GM23248 (cell line): ENCODE measurements around the gene ITGB2. TPM values are rescaled to one million over a fixed set of nuclear protein-coding genes. Genes with fewer than 3 reads are reported as not detected.
A peak's percentile ranks its signal among the peaks of the same experiment; 100 is the strongest.

Experiments used
- DNase-seq: peaks from one replicate; pipeline ENCODE4 v3.0.0-alpha.2; 2015
- H2AFZ ChIP-seq: fragments of 200-600 bp; sonication (generic); 2 replicates; pipeline ENCODE4 v1.6.1; 2016; ENCODE audit warnings: antibody characterized with exemption
- H3F3A ChIP-seq: fragments of 200-600 bp; sonication (generic); 2 replicates; pipeline ENCODE4 v1.6.1; 2016; ENCODE audit warnings: mild to moderate bottlenecking, antibody characterized with exemption, mixed run types; ENCODE audit not compliant: insufficient read depth
- H3K27ac ChIP-seq: fragments of 200-600 bp; sonication (generic); 2 replicates; pipeline ENCODE4 v1.5.1; 2016; ENCODE audit warnings: mild to moderate bottlenecking
- H3K27me3 ChIP-seq: fragments of 200-600 bp; sonication (generic); replicated peaks from 2 replicates; pipeline ENCODE4 v1.6.1; 2016; ENCODE audit warnings: mild to moderate bottlenecking; ENCODE audit not compliant: insufficient read depth
- H3K36me3 ChIP-seq: fragments of 200-600 bp; sonication (generic); 2 replicates; pipeline ENCODE4 v1.6.1; 2016; ENCODE audit warnings: low read depth, mild to moderate bottlenecking
- H3K4me1 ChIP-seq: fragments of 200-600 bp; sonication (generic); 2 replicates; pipeline ENCODE4 v1.6.1; 2016; ENCODE audit warnings: mild to moderate bottlenecking; ENCODE audit not compliant: insufficient read depth
- H3K4me2 ChIP-seq: fragments of 200-600 bp; sonication (generic); one replicate; pipeline ENCODE4 v1.6.1; 2016; ENCODE audit warnings: mild to moderate bottlenecking; ENCODE audit not compliant: unreplicated experiment
- H3K4me3 ChIP-seq: fragments of 200-600 bp; sonication (generic); 2 replicates; pipeline ENCODE4 v1.5.1; 2016; ENCODE audit warnings: mild to moderate bottlenecking
- H3K79me2 ChIP-seq: fragments of 200-600 bp; sonication (generic); 2 replicates; pipeline ENCODE4 v1.6.1; 2016; ENCODE audit warnings: mild to moderate bottlenecking; ENCODE audit not compliant: insufficient read depth
- H3K9ac ChIP-seq: fragments of 200-600 bp; sonication (generic); 2 replicates; pipeline ENCODE4 v1.6.1; 2016; ENCODE audit warnings: mild to moderate bottlenecking
- H3K9me2 ChIP-seq: fragments of 200-600 bp; sonication (generic); 2 replicates; pipeline ENCODE4 v1.6.1; 2016; ENCODE audit warnings: mixed run types, mild to moderate bottlenecking, moderate library complexity; ENCODE audit not compliant: insufficient read depth
- H3K9me3 ChIP-seq: fragments of 200-600 bp; sonication (generic); one replicate; pipeline ENCODE4 v1.6.1; 2017; ENCODE audit warnings: low read depth
- H4K20me1 ChIP-seq: fragments of 200-600 bp; sonication (generic); 2 replicates; pipeline ENCODE4 v1.6.0; 2016; ENCODE audit not compliant: insufficient read depth
- EZH2 ChIP-seq: fragments of 200-600 bp; sonication (generic); IDR thresholded peaks from 2 replicates; pipeline ENCODE4 v1.6.1; 2018; ENCODE audit warnings: antibody characterized with exemption, mild to moderate bottlenecking; ENCODE audit not compliant: insufficient read depth, poor library complexity, severe bottlenecking
- EZH2phosphoT487 ChIP-seq: fragments of 200-600 bp; sonication (generic); IDR thresholded peaks from 2 replicates; pipeline ENCODE4 v1.6.1; 2018; ENCODE audit warnings: antibody characterized with exemption, moderate library complexity, mild to moderate bottlenecking, low read depth; ENCODE audit not compliant: insufficient read depth
- WGBS, 2 experiments: methylation state at CpG; one replicate each; pipeline ENCODE4 v1.1.6; 2015 to 2017; ENCODE audit warnings: low lambda C conversion rate in 2 of 2, low coverage in 1 of 2; ENCODE audit errors: missing lambda C conversion rate in 2 of 2; 5-methylcytosine and 5-hydroxymethylcytosine counted together
- in situ Hi-C: fragments of 300-500 bp; cut with MboI; formaldehyde crosslinking; loops from 2 replicates; pipeline ENCODE4 v1.15.0; 2020
- polyA plus RNA-seq: library from polyadenylated mRNA; unstranded; fragments of >200 nt; fragmentation: Nextera tagmentation; extraction: Ambion mirVana; gene quantifications from 2 replicates; pipeline ENCODE4 v1.2.1, GENCODE V29; 2016
- total RNA-seq: library from RNA; depleted of rRNA; stranded (reverse); fragments of >200 nt; shearing (Covaris generic); gene quantifications from 2 replicates; pipeline ENCODE4 v1.2.3, GENCODE V29; 2014; rRNA removed

Gene ITGB2
- total and polyA plus RNA-seq, 2 experiments from 2014 or later = 1.3 to 2.2 TPM

DNA sequence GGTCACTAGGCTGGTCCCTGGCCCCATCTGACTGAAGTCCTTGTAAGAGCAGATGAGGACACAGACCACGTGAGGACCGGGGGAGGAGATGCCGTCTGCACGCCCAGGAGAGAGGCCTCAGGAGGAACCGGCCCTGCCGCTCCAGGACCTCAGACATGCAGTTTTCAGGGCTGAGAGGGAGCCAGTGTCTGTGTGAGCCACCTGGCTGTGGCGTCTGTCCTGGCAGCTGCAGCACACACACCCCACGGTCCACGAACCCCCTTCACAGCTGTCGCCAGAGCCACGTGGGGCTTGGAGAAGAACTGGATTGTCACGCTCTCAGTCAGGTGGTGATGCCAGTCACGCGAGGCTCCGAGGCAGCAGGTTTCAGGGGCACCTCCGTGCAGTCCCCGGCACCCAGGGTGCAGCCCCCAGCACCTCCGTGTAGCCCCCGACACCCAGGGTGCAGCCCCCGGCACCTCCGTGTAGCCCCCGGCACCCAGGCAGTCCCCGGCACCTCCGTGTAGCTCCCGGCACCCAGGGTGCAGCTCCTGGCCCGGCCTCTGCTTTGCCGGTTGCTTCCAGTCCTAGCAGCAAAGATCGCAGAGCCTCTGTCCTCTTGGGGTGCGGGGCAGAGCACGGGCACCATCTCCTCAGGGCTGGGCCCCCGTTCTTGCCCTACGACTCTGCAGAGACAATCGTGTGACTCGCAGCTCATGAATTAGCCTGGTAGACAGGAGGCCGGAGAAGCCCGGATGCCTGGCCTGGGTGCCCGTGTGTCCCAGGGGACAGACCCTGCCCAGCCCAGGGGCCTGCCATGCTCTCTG lies 83.8 kb downstream of the ITGB2 start:
- Histone ChIP-seq H3K79me2 (no peaks in the 10 kb centered on the region), H4K20me1 (no peaks in the 10 kb centered on the region), H3K9me3 (no peaks in the 10 kb centered on the region), H3K4me2 (peak overlapping the region; percentile 7), H3K9me2 (no peaks in the 10 kb centered on the region), H3K4me3 (no peak overlapping the region), H3K27me3 (0 out of 2 replicates have a peak, but pooled peaks cover 4% of the 10 kb centered on the region), H3F3A (no peaks in the 10 kb centered on the region), H3K9ac (no peak overlapping the region), H3K27ac (no peak overlapping the region), H3K36me3 (no peaks in the 10 kb centered on the region), H2AFZ (peak overlapping the region; percentile 49), H3K4me1 (peaks cover 8% of the 10 kb centered on the region; the same call in 1 of the 2 replicates)
- DNase-seq = peak; percentile 77
- in situ Hi-C loops = no loop called here
- no peak for TF ChIP-seq EZH2
- no peak for TF ChIP-seq EZH2phosphoT487
- 35 to 39% methylated on average over 31 to 32 of the region's 37 CpGs for WGBS, 2 experiments

- Histone ChIP-seq H4K20me1 (no peaks in the 10 kb centered on the region), H3K36me3 (no peaks in the 10 kb centered on the region), H3K4me2 (no peak overlapping the region), H3K27me3 (0 out of 2 replicates have a peak, but pooled peaks cover 6% of the 10 kb centered on the region), H3K9me3 (no peaks in the 10 kb centered on the region), H3K4me3 (no peak overlapping the region), H2AFZ (peak overlapping the region; percentile 49), H3F3A (no peaks in the 10 kb centered on the region), H3K4me1 (peaks cover 8% of the 10 kb centered on the region; the same call in 1 of the 2 replicates), H3K27ac (no peak overlapping the region), H3K79me2 (no peaks in the 10 kb centered on the region), H3K9me2 (no peaks in the 10 kb centered on the region), H3K9ac (no peak overlapping the region)
- TF ChIP-seq EZH2phosphoT487 = no peak
- TF ChIP-seq EZH2 = no peak
- DNase-seq = no peak
- 7 to 9% methylated on average over 3 of the region's 3 CpGs for WGBS, 2 experiments
- in situ Hi-C loops = no loop called here
Measured at GRCh38 chr21:44836349-44836665, 84.4 kb downstream of the ITGB2 start.

Other genes with a start within 250 kb of the ITGB2 start
- not detected in 2 replicates for gene KRTAP12-1, start 238.7 kb downstream of the ITGB2 start, total RNA-seq
- not detected in 2 replicates for gene KRTAP12-1, start 238.7 kb downstream of the ITGB2 start, polyA plus RNA-seq
- gene KRTAP10-12, start 223.7 kb downstream of the ITGB2 start, total RNA-seq = not detected in 2 replicates
- gene KRTAP10-12, start 223.7 kb downstream of the ITGB2 start, polyA plus RNA-seq = not detected in 2 replicates
- gene TSPEAR, start 209.3 kb downstream of the ITGB2 start, total RNA-seq = not detected in 2 replicates
- gene TSPEAR, start 209.3 kb downstream of the ITGB2 start, polyA plus RNA-seq = not detected in 2 replicates
- gene UBE2G2, start 119.1 kb downstream of the ITGB2 start, total RNA-seq = 39.1 and 48.6 TPM in 2 replicates
- 62.3 and 64.4 TPM in 2 replicates for gene UBE2G2, start 119.1 kb downstream of the ITGB2 start, polyA plus RNA-seq
- 97.3 and 110 TPM in 2 replicates for gene SUMO3, start 102.8 kb downstream of the ITGB2 start, total RNA-seq
- gene SUMO3, start 102.8 kb downstream of the ITGB2 start, polyA plus RNA-seq = 178 TPM in 2 replicates
- 680 and 814 TPM in 2 replicates for gene PTTG1IP, start 47.2 kb downstream of the ITGB2 start, total RNA-seq
- 676 and 703 TPM in 2 replicates for gene PTTG1IP, start 47.2 kb downstream of the ITGB2 start, polyA plus RNA-seq
- 25.6 and 34.3 TPM in 2 replicates for gene SLX9, start 19.1 kb upstream of the ITGB2 start, total RNA-seq
- gene SLX9, start 19.1 kb upstream of the ITGB2 start, polyA plus RNA-seq = 34.4 and 35.8 TPM in 2 replicates
- gene ADARB1, start 153.7 kb upstream of the ITGB2 start, total RNA-seq = 17.4 and 22.6 TPM in 2 replicates
- gene ADARB1, start 153.7 kb upstream of the ITGB2 start, polyA plus RNA-seq = 16.3 and 18.7 TPM in 2 replicates